ENCODE data around the gene TIPARP. TPM values are rescaled to one million over a fixed set of nuclear protein-coding genes. Genes with fewer than 3 reads are reported as not detected.
A peak's percentile ranks its signal among the peaks of the same experiment; 100 is the strongest.

The TIPARP gene, protein sequence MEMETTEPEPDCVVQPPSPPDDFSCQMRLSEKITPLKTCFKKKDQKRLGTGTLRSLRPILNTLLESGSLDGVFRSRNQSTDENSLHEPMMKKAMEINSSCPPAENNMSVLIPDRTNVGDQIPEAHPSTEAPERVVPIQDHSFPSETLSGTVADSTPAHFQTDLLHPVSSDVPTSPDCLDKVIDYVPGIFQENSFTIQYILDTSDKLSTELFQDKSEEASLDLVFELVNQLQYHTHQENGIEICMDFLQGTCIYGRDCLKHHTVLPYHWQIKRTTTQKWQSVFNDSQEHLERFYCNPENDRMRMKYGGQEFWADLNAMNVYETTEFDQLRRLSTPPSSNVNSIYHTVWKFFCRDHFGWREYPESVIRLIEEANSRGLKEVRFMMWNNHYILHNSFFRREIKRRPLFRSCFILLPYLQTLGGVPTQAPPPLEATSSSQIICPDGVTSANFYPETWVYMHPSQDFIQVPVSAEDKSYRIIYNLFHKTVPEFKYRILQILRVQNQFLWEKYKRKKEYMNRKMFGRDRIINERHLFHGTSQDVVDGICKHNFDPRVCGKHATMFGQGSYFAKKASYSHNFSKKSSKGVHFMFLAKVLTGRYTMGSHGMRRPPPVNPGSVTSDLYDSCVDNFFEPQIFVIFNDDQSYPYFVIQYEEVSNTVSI
- total RNA-seq, result 81.1 and 82.9 TPM in 2 replicates
- 13.1 TPM for polyA plus RNA-seq (2012)

DNA sequence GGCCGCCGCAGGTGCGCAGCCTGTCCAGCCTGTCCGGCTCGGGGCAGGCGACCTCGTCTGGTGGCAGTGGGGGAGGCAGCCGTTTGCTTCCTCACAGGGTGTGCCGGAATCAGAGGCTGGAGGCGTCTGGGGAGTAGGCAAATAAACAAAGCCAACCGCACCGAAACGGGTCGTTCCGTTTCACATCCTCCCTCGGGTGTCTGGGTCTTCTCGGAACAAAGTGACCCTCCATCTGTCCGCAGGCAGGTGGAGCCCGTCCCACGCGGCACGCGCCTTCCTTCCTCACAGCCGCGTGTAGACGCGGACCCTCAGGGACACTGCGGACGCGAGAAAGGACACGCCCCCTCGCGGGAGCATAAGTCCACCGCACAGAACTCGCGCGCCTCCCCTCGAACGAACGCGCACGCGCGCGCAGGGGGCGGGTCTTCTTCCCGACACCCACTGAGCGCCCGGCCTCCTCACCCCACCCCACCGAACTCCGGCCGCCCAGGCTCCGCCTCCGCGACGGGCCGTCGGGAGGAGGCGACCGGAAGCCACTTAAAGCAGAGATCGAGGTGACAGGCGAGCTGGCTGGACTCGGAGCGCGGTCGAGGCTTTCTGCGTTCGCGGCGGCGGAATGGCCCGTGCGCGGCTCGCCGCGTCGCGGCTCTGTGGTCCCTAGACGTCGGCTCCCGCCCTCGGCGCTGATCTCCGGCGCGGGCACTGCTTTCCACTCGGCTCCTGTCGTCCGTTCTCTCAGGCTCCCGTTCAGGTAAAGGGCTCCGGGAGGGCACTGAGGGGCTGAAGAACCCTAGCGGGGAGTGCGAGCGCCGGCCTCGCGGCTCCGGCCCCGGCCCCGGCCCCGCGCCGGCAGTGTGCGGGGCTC, at the start of gene TIPARP:
TSS of gene TIPARP (plus strand) at position 545 of the 865 bp plus-strand sequence. CDS start 3,108 bp downstream, outside the sequence.
- DNase-seq (ENCODE audit: low read depth), result peak; percentile 99

DNA sequence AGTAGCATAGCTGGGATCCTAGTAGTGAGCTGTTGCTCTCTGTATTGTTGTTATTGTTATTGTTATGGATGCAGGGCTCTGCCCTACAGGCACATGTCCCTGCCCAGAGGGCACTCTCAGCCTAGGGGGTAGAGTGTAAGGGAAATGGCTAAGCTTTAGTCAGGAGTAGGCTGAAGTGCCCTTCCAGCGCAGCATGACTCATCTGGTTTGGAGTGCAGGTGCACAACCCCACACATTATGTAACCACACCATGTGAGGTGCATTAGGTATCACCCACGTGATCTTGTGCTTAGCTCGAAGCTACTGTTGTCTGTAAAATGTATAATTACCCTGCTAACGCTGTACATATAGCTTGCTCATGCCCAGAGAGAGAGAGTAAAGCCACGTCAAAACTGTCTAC, 48.3 kb upstream of the TIPARP start:
- DNase-seq (ENCODE audit: low read depth), result no peak

DNA sequence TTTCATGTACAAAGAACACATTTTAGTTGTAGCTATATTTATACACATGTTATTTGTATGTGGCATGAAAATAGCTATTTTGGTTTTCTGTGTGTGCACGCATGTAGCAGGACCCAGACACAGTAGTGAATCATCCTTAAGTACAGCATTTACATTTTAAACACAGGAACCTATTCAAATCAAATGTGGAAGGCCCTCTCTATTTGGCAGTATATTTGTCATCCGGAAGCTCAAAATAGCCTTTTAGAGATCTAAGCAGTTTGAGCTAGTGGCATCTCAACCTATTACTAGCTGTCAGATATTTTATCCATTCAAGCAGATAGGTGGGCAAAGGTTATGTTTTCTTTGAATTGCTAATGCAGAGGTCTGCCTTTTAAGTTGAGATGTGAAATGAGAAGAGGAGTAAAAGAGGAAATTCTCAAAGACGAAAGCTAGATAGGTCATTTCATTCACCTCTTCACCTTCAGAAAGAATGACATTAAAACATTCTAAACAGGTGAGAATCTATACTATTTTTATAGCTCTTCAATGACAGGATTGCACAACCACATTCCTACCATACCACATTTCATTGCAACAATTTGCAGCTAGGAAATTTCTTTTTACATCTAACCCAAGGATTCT, 46.3 kb upstream of the TIPARP start:
- DNase-seq (ENCODE audit: low read depth), result no peak

DNA sequence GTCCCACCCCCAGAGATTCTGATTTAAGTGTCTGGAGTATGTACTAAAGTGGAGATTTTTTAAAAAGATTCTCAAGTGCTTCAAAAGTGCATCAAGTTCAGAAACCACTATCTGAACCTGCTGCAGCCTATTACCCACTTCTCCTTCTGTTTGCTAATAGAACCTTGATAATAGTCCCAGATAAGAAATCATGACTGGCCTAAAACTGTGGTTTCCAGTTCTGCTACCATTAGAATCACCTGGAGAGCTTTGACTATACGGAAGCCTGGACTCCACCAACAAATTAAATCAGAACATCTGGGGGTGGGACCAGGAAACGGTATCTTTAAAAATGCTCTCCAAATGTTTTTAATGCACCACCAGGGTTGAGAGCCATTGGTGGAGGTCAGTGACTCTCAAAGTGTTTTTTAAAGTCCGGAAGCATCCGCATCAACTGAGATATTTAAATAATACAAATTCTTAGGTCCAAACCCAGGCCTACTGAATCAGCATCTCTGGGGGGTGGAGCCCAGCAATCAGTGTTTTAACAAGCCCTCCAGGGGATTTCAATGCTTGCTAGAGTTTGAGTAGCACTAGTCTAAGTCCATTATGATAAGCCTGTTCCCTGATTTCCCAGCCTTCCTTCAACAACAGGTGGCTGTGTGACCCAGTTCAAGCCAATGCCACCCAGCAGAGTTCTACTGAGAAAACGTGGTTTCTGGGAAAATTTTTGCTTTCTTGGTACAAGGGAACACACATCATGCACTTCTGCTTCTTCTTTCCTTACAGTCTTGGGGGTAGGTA, 45.4 kb upstream of the TIPARP start:
- peak; percentile 36 for DNase-seq (ENCODE audit: low read depth)

- DNase-seq (ENCODE audit: low read depth), result peak; percentile 68
These were observed 44.2 kb upstream of the TIPARP start for GRCh38 chr3:156630081-156630772.

DNA sequence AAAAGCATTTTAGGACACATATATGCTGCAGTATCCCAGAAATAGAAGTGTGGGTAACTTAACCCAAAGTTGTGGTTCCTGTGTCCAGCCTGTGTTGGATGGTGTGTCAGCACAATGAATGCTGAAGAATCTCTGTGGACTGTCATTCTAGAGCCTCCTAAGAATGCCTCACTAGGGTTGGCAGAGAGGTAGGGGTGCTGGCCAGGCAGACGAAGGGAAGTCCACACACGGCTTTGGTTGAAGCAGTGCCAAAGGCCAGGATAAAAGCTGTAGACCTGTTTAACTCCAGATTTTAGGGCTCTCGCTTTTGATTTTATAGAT, 43.7 kb upstream of the TIPARP start:
- peak; percentile 94 for DNase-seq (ENCODE audit: low read depth)

GRCh38 chr3:156631323-156631722, 43.1 kb upstream of the TIPARP start:
- no peak for DNase-seq (ENCODE audit: low read depth)

- no peak for DNase-seq (ENCODE audit: low read depth)
These were observed 41.8 kb upstream of the TIPARP start for GRCh38 chr3:156632601-156633000.

- peak; percentile 73 for DNase-seq (ENCODE audit: low read depth)
These were observed 41.1 kb upstream of the TIPARP start for GRCh38 chr3:156633335-156633734.

- no peak for DNase-seq (ENCODE audit: low read depth)
These were observed 39.4 kb upstream of the TIPARP start for GRCh38 chr3:156635034-156635433.

GRCh38 chr3:156635973-156636372, 38.4 kb upstream of the TIPARP start:
- no peak for DNase-seq (ENCODE audit: low read depth)

- DNase-seq (ENCODE audit: low read depth), result no peak
These were observed 36.8 kb upstream of the TIPARP start for GRCh38 chr3:156637480-156638022.

DNA sequence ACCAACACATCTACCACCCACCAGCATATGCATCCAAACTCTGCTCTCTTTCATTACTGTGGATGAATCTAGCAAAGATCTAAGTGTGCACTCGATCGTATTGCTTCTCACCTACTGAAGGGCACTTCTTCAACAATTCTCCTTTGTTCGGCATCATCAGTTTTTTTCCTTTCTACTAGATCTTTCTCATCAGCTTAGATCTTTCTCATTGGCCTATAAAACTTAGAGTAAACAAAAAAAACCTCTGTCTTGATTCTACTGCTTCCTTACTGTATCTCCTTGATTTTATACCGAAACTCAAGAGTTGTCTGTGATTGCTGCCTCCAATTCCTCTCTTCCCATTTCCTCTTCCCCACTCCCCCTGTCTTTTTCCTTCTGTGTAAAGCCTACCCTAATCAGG, 36.1 kb upstream of the TIPARP start:
- no peak for DNase-seq (ENCODE audit: low read depth)

DNA sequence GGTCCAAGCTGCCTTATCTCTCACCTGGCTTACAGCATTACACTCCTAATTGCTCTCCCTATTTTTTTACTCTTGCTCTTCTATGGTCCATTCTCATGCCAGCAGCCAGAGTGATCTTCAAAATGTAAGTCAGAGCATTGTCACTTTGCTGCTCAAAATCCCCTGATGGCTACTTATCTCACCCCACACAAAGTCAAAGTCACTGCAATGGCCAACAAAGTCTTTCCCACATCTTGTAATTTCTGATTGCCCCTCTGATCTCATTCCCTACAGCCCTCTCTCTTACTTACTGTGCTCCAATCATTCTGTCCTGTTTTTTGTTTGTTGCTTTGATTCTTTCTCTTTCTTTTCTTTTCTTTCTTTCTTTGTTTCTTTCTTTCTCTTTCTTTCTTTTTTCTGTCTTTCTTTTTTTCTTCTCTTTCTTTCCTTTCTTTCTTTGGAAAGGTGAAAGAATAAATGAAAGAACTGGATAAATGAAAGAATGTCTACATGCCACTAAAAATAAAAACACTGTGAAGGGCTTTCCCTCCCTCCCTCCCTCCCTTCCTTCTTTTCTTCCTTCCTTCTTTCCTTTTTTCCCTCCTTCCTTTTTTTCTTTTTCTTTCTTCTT, 34.9 kb upstream of the TIPARP start:
- no peak for DNase-seq (ENCODE audit: low read depth)

DNA sequence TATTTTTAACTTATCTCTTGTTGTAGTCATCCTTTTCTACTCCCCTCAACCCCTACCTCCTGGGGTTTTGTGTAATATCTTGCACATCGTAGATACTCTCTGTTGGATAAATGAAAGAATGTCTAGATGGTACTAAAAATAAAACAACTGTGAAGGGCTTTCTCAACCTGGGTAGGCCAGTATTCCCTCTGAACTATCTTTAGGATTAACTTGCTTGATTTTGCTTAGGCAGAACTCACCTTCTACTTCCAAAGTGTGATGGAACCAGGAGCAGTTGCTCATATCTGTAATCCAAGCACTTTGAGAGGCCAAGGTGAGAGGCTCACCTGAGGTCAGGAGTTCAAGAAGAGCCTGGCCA, 32.8 kb upstream of the TIPARP start:
- no peak for DNase-seq (ENCODE audit: low read depth)

GRCh38 chr3:156642750-156643728, 31.4 kb upstream of the TIPARP start:
- no peak for DNase-seq (ENCODE audit: low read depth)

DNA sequence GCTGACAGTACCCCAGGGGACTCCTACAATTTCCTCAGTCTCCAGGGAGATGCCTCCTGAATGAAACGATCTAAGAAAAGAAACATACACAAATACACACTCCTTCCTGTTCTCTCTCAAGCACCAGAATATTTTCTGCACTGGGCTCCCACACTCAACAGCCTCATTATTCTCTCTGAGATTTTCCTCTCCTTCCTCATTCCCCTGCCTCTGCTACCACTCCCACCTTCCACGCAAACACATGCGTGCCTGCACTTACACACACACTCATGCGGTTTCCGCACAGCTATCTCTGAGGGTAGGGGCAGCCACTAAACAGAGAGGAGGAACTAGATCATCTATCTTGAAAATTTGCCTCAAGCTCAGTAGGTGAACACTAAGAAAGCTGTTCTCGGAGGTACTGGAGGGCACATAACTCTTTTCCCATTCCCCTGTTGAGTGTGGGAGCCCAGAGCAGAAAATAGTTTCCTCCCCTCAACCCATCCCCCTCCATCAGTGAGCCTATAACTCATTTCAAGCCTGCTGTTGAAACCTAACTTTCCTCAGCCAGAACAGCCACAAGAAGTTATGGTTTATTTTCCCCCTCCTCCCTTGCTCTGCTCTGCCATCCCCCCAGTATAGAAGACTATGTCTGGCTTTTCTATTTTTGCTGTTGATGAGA, 30.5 kb upstream of the TIPARP start:
- DNase-seq (ENCODE audit: low read depth), result no peak

- DNase-seq (ENCODE audit: low read depth), result no peak
These were observed 29.4 kb upstream of the TIPARP start for GRCh38 chr3:156644958-156645357.
